C4-2B (cell line): ENCODE measurements around the gene LZTS3.

Experiments
- CTCF ChIP-seq: fragments of 450-650 bp; conservative IDR thresholded peaks from 2 replicates; pipeline ENCODE4 v1.5.1; 2017; ENCODE audit warnings: mild to moderate bottlenecking
- ZFX ChIP-seq: fragments of 450-650 bp; IDR thresholded peaks from 2 replicates; pipeline ENCODE4 v1.6.1; 2017

- no peak for TF ChIP-seq CTCF
- no peak for TF ChIP-seq ZFX
These were observed 54.3 kb downstream of the LZTS3 start for GRCh38 chr20:3119044-3119443.
